ENCODE data around the gene EPHA5. TPM values are rescaled to one million over a fixed set of nuclear protein-coding genes. Genes with fewer than 3 reads are reported as not detected.

Gene EPHA5
- total RNA-seq, 1 experiment from 2014 or later: 0.04 TPM

DNA sequence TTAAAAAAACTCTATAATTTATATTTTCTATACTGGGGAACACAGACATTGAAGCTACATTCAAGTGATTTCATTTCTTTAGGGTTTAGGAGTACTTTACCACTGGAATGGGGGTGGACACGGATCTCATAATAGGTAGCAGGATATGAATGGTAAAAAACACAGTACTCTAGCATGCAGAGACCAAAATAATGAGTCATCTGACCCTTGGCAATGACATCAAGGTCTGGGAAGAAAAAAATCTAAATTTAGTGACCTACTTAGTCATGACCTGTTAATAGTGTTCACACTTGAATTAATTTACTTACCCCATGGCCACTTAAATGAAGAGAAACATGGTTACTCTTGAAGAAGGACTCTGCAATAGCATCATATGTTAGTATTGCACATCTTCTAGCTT, 187.9 kb downstream of the EPHA5 start:
- H3K4me1 Mint-ChIP-seq: no peaks in the 10 kb centered on the region
- TF ChIP-seq ELF4 (CRISPR knock-in tag; IDR thresholded peaks at IDR 0.05; ENCODE audit: low read depth): no peak
- no peak for TF ChIP-seq NFE2L1 (CRISPR knock-in tag; IDR thresholded peaks at IDR 0.05)
- TF ChIP-seq PRRX2 (CRISPR knock-in tag; IDR thresholded peaks at IDR 0.05): no peak
- no peak for TF ChIP-seq JUN (CRISPR knock-in tag; IDR thresholded peaks at IDR 0.05)
- no peak for TF ChIP-seq CREB1 (CRISPR knock-in tag; IDR thresholded peaks at IDR 0.05)
- TF ChIP-seq, protein P1, sequence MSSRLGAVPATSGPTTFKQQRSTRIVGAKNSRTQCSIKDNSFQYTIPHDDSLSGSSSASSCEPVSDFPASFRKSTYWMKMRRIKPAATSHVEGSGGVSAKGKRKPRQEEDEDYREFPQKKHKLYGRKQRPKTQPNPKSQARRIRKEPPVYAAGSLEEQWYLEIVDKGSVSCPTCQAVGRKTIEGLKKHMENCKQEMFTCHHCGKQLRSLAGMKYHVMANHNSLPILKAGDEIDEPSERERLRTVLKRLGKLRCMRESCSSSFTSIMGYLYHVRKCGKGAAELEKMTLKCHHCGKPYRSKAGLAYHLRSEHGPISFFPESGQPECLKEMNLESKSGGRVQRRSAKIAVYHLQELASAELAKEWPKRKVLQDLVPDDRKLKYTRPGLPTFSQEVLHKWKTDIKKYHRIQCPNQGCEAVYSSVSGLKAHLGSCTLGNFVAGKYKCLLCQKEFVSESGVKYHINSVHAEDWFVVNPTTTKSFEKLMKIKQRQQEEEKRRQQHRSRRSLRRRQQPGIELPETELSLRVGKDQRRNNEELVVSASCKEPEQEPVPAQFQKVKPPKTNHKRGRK (CRISPR knock-in tag; IDR thresholded peaks at IDR 0.05; ENCODE audit: borderline replicate concordance): no peak
- TF ChIP-seq, protein P2, sequence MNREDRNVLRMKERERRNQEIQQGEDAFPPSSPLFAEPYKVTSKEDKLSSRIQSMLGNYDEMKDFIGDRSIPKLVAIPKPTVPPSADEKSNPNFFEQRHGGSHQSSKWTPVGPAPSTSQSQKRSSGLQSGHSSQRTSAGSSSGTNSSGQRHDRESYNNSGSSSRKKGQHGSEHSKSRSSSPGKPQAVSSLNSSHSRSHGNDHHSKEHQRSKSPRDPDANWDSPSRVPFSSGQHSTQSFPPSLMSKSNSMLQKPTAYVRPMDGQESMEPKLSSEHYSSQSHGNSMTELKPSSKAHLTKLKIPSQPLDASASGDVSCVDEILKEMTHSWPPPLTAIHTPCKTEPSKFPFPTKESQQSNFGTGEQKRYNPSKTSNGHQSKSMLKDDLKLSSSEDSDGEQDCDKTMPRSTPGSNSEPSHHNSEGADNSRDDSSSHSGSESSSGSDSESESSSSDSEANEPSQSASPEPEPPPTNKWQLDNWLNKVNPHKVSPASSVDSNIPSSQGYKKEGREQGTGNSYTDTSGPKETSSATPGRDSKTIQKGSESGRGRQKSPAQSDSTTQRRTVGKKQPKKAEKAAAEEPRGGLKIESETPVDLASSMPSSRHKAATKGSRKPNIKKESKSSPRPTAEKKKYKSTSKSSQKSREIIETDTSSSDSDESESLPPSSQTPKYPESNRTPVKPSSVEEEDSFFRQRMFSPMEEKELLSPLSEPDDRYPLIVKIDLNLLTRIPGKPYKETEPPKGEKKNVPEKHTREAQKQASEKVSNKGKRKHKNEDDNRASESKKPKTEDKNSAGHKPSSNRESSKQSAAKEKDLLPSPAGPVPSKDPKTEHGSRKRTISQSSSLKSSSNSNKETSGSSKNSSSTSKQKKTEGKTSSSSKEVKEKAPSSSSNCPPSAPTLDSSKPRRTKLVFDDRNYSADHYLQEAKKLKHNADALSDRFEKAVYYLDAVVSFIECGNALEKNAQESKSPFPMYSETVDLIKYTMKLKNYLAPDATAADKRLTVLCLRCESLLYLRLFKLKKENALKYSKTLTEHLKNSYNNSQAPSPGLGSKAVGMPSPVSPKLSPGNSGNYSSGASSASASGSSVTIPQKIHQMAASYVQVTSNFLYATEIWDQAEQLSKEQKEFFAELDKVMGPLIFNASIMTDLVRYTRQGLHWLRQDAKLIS (CRISPR knock-in tag; IDR thresholded peaks at IDR 0.05; ENCODE audit: borderline replicate concordance): no peak
- TF ChIP-seq ZNF263 (CRISPR knock-in tag; IDR thresholded peaks at IDR 0.05; ENCODE audit: low read depth): no peak
- no peak for TF ChIP-seq ETV6 (CRISPR knock-in tag; IDR thresholded peaks at IDR 0.05)
- TF ChIP-seq ATF1 (CRISPR knock-in tag; IDR thresholded peaks at IDR 0.05): no peak
- TF ChIP-seq SP1 (CRISPR knock-in tag; conservative IDR thresholded peaks at IDR 0.05): no peak
- no peak for TF ChIP-seq TEAD1 (CRISPR knock-in tag; IDR thresholded peaks at IDR 0.05)
- no peak for TF ChIP-seq EMX1 (CRISPR knock-in tag; IDR thresholded peaks at IDR 0.05)
- TF ChIP-seq, protein P3, sequence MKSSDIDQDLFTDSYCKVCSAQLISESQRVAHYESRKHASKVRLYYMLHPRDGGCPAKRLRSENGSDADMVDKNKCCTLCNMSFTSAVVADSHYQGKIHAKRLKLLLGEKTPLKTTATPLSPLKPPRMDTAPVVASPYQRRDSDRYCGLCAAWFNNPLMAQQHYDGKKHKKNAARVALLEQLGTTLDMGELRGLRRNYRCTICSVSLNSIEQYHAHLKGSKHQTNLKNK (CRISPR knock-in tag; IDR thresholded peaks at IDR 0.05): no peak
- TF ChIP-seq FOXP1 (CRISPR knock-in tag; IDR thresholded peaks at IDR 0.05; ENCODE audit: borderline replicate concordance): no peak
- no peak for TF ChIP-seq MXD4 (CRISPR knock-in tag; IDR thresholded peaks at IDR 0.05; ENCODE audit: borderline replicate concordance)
- TF ChIP-seq, protein P4, sequence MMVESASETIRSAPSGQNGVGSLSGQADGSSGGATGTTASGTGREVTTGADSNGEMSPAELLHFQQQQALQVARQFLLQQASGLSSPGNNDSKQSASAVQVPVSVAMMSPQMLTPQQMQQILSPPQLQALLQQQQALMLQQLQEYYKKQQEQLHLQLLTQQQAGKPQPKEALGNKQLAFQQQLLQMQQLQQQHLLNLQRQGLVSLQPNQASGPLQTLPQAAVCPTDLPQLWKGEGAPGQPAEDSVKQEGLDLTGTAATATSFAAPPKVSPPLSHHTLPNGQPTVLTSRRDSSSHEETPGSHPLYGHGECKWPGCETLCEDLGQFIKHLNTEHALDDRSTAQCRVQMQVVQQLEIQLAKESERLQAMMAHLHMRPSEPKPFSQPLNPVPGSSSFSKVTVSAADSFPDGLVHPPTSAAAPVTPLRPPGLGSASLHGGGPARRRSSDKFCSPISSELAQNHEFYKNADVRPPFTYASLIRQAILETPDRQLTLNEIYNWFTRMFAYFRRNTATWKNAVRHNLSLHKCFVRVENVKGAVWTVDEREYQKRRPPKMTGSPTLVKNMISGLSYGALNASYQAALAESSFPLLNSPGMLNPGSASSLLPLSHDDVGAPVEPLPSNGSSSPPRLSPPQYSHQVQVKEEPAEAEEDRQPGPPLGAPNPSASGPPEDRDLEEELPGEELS (CRISPR knock-in tag; IDR thresholded peaks at IDR 0.05): no peak
- TF ChIP-seq ZNF396 (CRISPR knock-in tag; IDR thresholded peaks at IDR 0.05; ENCODE audit: borderline replicate concordance): no peak
- TF ChIP-seq ZNF138 (CRISPR knock-in tag; conservative IDR thresholded peaks at IDR 0.05): no peak
- no peak for TF ChIP-seq TP53 (CRISPR knock-in tag; IDR thresholded peaks at IDR 0.05)
- H3K36me3 Mint-ChIP-seq: no peaks in the 10 kb centered on the region
- no peak overlapping the region for H3K4me3 Mint-ChIP-seq
- H3K27ac Mint-ChIP-seq: no peak overlapping the region
- no peaks in the 10 kb centered on the region for H3K27me3 Mint-ChIP-seq (ENCODE audit: low read depth)
- H3K9me3 Mint-ChIP-seq: peaks cover 9% of the 10 kb centered on the region
- ChIA-PET POLR2A (interaction anchor here (0.7 kb wide), 2 partner anchors 147 to 471 kb away, joined by 4 to 6 read pairs; no protein-coding TSS in a partner anchor), CTCF (no interaction called here)
- ATAC-seq (no peak), DNase-seq (ENCODE audit: low spot score) (no peak)

DNA sequence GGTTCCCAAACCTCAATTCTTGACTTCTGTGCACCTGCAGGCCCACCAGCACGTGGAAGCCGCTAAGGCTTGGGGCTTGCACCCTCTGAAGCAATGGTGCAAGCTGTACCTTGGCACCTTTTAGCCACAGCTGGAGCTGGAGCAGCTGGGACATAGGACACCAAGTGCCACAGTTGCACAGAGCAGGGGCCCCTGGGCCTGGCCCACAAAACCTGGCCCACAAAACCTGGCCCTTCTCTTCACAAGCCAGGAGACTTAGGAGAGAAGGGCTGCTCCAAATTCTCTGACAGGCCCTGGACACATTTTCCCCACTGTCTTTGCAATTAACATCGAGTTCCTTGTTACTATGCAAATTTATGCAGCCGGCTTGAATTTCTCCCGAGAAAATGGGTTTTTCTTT, 197.8 kb downstream of the EPHA5 start:
- ChIA-PET POLR2A (no interaction called here), CTCF (no interaction called here)
- Mint-ChIP-seq H3K27ac (no peak overlapping the region), H3K9me3 (peaks cover 4% of the 10 kb centered on the region; the same call in 1 of the 2 replicates), H3K4me1 (0 out of 2 replicates have a peak, but pooled peaks cover 2% of the 10 kb centered on the region), H3K36me3 (no peaks in the 10 kb centered on the region), H3K4me3 (no peak overlapping the region), H3K27me3 (ENCODE audit: low read depth) (no peaks in the 10 kb centered on the region)
- DNase-seq (ENCODE audit: low spot score) (no peak), ATAC-seq (no peak)
- TF ChIP-seq, protein P5, sequence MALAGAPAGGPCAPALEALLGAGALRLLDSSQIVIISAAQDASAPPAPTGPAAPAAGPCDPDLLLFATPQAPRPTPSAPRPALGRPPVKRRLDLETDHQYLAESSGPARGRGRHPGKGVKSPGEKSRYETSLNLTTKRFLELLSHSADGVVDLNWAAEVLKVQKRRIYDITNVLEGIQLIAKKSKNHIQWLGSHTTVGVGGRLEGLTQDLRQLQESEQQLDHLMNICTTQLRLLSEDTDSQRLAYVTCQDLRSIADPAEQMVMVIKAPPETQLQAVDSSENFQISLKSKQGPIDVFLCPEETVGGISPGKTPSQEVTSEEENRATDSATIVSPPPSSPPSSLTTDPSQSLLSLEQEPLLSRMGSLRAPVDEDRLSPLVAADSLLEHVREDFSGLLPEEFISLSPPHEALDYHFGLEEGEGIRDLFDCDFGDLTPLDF (CRISPR knock-in tag; IDR thresholded peaks at IDR 0.05): no peak
- TF ChIP-seq, protein P6, sequence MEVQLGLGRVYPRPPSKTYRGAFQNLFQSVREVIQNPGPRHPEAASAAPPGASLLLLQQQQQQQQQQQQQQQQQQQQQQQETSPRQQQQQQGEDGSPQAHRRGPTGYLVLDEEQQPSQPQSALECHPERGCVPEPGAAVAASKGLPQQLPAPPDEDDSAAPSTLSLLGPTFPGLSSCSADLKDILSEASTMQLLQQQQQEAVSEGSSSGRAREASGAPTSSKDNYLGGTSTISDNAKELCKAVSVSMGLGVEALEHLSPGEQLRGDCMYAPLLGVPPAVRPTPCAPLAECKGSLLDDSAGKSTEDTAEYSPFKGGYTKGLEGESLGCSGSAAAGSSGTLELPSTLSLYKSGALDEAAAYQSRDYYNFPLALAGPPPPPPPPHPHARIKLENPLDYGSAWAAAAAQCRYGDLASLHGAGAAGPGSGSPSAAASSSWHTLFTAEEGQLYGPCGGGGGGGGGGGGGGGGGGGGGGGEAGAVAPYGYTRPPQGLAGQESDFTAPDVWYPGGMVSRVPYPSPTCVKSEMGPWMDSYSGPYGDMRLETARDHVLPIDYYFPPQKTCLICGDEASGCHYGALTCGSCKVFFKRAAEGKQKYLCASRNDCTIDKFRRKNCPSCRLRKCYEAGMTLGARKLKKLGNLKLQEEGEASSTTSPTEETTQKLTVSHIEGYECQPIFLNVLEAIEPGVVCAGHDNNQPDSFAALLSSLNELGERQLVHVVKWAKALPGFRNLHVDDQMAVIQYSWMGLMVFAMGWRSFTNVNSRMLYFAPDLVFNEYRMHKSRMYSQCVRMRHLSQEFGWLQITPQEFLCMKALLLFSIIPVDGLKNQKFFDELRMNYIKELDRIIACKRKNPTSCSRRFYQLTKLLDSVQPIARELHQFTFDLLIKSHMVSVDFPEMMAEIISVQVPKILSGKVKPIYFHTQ (CRISPR knock-in tag; IDR thresholded peaks at IDR 0.05): no peak
- TF ChIP-seq, protein P7, sequence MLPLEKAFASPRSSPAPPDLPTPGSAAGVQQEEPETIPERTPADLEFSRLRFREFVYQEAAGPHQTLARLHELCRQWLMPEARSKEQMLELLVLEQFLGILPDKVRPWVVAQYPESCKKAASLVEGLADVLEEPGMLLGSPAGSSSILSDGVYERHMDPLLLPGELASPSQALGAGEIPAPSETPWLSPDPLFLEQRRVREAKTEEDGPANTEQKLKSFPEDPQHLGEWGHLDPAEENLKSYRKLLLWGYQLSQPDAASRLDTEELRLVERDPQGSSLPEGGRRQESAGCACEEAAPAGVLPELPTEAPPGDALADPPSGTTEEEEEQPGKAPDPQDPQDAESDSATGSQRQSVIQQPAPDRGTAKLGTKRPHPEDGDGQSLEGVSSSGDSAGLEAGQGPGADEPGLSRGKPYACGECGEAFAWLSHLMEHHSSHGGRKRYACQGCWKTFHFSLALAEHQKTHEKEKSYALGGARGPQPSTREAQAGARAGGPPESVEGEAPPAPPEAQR (CRISPR knock-in tag; IDR thresholded peaks at IDR 0.05): no peak
- no peak for TF ChIP-seq MYBL2 (CRISPR knock-in tag; IDR thresholded peaks at IDR 0.05)
- no peak for TF ChIP-seq NFYB (CRISPR knock-in tag; conservative IDR thresholded peaks at IDR 0.05; ENCODE audit: low read depth)

Data from WTC11 (cell line).